Chondrocyte (in vitro differentiated cells): ENCODE measurements around the gene CTH. TPM values are rescaled to one million over a fixed set of nuclear protein-coding genes. Genes with fewer than 3 reads are reported as not detected.
"Not testable (repeated sequence)": the region's sequence is repeated elsewhere in the genome, so short reads cannot be mapped to it uniquely, and the experiment has no call there.

Experiments used
- DNase-seq: peaks from one replicate; pipeline ENCODE4 v3.0.0; 2021; ENCODE audit warnings: mixed read lengths, low spot score
- H3K27ac Mint-ChIP-seq: one replicate; pipeline ENCODE4 v1.8.0; 2021; ENCODE audit warnings: mild to moderate bottlenecking, moderate library complexity, mixed read lengths; ENCODE audit not compliant: unreplicated experiment
- H3K27me3 Mint-ChIP-seq: 2 replicates; pipeline ENCODE4 v1.8.0; 2021; ENCODE audit warnings: low read depth, mixed read lengths
- H3K36me3 Mint-ChIP-seq: 2 replicates; pipeline ENCODE4 v1.8.0; 2021; ENCODE audit warnings: low read depth, mixed read lengths
- H3K4me1 Mint-ChIP-seq: 2 replicates; pipeline ENCODE4 v1.8.0; 2021; ENCODE audit warnings: low read depth, mild to moderate bottlenecking, mixed read lengths
- H3K4me3 Mint-ChIP-seq: one replicate; pipeline ENCODE4 v1.8.0; 2021; ENCODE audit warnings: mild to moderate bottlenecking, moderate library complexity, mixed read lengths; ENCODE audit not compliant: unreplicated experiment
- H3K9me3 Mint-ChIP-seq: 2 replicates; pipeline ENCODE4 v1.8.0; 2021; ENCODE audit warnings: low read depth, mixed read lengths
- long read RNA-seq: library from polyadenylated mRNA; stranded (forward); transcript quantifications from one replicate; pipeline ENCODE4 v2.0.0, GENCODE V29; 2021
- total RNA-seq: library from RNA; stranded (reverse); gene quantifications from 3 replicates; pipeline ENCODE4 v1.2.1, GENCODE V29; 2021
- TF ChIP-seq, protein P1 (sequence below): fragments of 200-600 bp; sonication (generic); IDR thresholded peaks from 2 replicates; pipeline ENCODE4 v1.5.0; 2021; ENCODE audit warnings: antibody characterized with exemption, mild to moderate bottlenecking, moderate library complexity

The CTH gene
- total RNA-seq: 3.8 to 17.4 TPM (median 14.9 TPM) in 3 replicates
- long read RNA-seq, transcript CTH-202 (12 exons, 1,805 nt): major isoform, 26 of 33 reads
- long read RNA-seq, partial matches to known transcripts: 0 of 33 reads
- long read RNA-seq, other reads (novel, unspliced or antisense): 6 of 33 reads

DNA sequence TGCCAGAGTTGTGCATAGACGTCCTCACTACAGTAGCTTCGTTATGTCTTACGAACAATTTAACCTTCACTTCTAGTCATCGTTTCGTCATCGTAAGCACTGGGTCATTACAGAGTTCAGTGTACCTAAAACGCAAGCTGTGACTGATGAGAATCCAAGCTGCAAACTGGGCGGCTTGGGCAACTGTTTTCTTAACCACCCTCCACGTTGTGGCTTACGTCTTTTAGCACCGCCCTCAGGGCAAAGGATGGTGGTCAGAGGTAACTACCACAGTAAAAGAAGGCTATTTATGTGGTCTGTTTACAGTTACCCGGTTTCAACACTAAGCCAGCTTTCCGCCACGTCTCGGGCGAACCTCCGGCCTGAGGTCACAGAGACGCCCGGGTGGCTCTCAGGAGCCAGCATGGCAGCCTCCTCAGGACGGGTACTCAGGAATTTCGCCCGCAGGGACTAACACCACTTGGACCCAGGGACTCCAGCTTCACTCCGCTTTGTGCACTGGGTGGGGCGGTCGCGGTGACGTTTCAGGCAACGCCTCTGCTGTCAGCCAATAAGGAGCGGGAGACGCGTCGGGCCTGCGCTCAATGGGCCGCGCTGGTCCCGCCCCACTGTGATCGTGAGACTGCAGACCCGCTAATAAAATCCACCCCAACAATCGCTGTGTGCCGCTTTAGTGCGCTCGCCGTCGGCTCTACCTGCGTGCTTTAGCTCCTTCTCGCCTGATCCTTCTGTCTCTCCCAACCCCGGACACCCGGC, at the start of gene CTH:
TSS of gene CTH (plus strand) at position 665 of the 756 bp plus-strand sequence. CDS start 148 bp downstream, outside the sequence.
- Mint-ChIP-seq H3K36me3 (no peaks in the 10 kb centered on the region), H3K27me3 (no peaks in the 10 kb centered on the region), H3K27ac (peak within 1 kb of the TSS; percentile 98), H3K9me3 (no peaks in the 10 kb centered on the region), H3K4me3 (peak within 1 kb of the TSS; percentile 93), H3K4me1 (peaks cover 22% of the 10 kb centered on the region)
- DNase-seq: peak; percentile 99
- TF ChIP-seq, protein P1, sequence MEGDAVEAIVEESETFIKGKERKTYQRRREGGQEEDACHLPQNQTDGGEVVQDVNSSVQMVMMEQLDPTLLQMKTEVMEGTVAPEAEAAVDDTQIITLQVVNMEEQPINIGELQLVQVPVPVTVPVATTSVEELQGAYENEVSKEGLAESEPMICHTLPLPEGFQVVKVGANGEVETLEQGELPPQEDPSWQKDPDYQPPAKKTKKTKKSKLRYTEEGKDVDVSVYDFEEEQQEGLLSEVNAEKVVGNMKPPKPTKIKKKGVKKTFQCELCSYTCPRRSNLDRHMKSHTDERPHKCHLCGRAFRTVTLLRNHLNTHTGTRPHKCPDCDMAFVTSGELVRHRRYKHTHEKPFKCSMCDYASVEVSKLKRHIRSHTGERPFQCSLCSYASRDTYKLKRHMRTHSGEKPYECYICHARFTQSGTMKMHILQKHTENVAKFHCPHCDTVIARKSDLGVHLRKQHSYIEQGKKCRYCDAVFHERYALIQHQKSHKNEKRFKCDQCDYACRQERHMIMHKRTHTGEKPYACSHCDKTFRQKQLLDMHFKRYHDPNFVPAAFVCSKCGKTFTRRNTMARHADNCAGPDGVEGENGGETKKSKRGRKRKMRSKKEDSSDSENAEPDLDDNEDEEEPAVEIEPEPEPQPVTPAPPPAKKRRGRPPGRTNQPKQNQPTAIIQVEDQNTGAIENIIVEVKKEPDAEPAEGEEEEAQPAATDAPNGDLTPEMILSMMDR: no peak

DNA sequence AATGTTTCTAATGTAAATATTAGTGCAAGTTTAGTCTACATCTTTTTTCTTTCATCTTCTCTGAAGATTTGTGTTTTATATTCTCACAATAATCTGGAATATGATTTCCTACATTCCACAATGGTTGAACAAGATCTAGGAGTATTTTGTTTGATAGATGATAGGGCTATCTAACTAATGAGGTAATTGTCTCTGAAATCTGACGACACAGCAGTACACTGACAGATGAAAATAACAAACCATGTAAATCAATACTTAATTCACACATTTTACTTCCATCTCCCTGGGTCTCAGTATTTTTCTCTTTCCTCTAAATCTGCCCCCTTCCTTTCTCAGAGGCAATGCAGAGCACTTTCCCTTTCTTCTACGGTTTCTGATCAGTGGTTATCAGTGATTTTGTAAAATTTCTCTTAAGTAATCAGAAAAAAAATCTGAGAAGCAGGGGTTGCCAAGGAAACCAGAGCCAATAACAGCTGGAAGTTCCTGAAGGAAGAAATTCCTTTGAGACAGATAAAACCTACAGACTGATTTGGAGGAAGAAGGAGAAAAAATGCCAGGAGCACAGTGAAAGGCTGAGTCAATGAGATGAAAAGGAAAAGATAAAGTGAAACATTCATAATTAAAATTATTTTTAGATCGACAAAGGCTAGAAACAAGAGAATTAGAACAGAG, 49.2 kb upstream of the CTH start:
- Mint-ChIP-seq H3K4me1 (peaks cover 11% of the 10 kb centered on the region), H3K27me3 (no peaks in the 10 kb centered on the region), H3K27ac (peak overlapping the region; percentile 67), H3K36me3 (peaks cover under 1% of the 10 kb centered on the region), H3K9me3 (no peaks in the 10 kb centered on the region), H3K4me3 (no peak overlapping the region)
- no peak for DNase-seq
- TF ChIP-seq, protein P1: no peak

DNA sequence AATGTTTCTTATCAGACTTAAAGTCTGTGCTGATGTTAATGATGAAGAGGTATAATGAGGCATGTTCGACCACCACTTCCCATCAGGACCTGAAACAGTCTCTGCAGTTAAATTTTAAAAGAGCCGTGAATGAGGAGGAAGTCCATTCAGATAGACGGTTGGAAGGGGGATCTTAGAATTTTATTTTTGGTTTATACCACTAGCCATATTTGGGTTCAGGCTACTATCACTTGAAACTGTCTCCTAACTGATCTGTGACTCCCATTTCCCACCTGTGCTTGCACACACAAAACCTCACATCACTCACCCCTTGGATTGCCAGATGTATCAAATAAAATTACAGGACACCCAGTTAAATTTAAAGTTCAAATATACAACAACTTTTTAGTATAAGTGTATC, 46.6 kb upstream of the CTH start:
- TF ChIP-seq, protein P1: no peak
- H3K27me3 Mint-ChIP-seq: no peaks in the 10 kb centered on the region
- H3K4me1 Mint-ChIP-seq: peaks cover 11% of the 10 kb centered on the region
- no peak overlapping the region for H3K27ac Mint-ChIP-seq
- H3K36me3 Mint-ChIP-seq: peaks cover 6% of the 10 kb centered on the region
- no peak for DNase-seq
- no peak overlapping the region for H3K4me3 Mint-ChIP-seq
- no peaks in the 10 kb centered on the region for H3K9me3 Mint-ChIP-seq

DNA sequence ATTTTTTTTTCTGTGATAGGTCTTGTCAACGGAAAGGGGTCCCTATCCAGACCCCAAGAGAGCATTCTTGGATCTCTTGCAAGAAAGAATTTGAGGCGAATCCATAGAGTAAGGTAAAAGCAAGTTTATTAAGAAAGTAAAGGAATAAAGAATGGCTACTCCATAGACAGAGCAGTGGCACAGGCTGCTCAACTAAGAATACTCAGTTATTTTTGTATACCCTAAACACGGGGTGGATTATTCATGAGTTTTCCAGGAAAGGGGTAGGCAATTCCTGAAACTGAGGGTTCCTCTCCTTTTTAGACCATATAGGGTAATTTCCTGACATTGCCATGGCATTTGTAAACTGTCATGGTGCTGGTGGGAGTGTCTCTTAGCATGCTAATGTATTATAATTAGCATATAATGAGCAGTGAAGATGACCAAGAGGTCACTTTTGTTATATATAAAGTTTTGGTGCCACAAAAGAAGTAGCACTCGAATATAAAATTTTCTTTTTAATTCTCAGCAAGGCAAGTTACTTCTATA, 44.6 kb upstream of the CTH start:
- H3K4me3 Mint-ChIP-seq: not testable (repeated sequence)

DNA sequence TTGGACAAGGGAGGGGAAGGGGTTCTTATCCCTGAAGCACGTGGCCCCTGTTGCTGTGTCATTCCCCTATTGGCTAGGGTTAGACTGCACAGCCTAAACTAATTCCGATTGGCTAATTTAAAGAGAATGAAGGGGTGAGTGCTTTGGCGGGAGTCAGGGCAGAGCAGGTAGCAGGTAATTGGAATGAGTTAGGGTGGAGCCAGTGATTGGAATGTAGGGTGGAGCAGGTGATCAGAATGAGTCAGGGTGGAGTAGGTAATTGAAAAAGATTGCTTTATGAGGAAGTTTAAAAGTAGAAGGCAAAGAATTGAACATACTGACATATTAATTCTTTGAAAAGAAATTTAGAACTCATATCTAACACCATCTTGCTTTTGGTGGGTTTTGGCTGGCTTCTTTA, 44.1 kb upstream of the CTH start:
- H3K27ac Mint-ChIP-seq, H3K4me1 Mint-ChIP-seq, H3K9me3 Mint-ChIP-seq, H3K36me3 Mint-ChIP-seq, DNase-seq, H3K27me3 Mint-ChIP-seq, H3K4me3 Mint-ChIP-seq: not testable (repeated sequence)

More for the DNA sequence above, 44.6 kb upstream of the CTH start:
- H3K4me1 Mint-ChIP-seq, H3K27ac Mint-ChIP-seq, H3K9me3 Mint-ChIP-seq, DNase-seq, H3K36me3 Mint-ChIP-seq, H3K27me3 Mint-ChIP-seq: not testable (repeated sequence)

DNA sequence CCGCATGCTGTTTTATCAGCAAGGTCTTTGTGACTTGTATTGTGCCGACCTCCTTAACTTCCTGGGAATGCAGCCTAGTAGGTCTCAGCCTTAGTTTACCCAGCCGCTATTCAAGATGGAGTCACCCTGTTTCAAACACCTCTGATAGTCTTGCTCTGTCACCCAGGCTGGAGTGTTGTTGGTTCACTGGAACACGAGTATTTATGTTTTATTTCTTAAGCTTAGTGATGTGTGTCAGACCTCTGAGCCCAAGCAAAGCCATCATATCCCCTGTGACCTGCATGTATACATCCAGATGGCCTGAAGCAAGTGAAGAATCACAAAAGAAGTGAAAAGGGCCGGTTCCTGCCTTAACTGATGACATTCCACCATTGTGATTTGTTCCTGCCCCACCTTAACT, 43.7 kb upstream of the CTH start:
- not testable (repeated sequence) for H3K36me3 Mint-ChIP-seq, H3K9me3 Mint-ChIP-seq, DNase-seq, H3K4me3 Mint-ChIP-seq, H3K27me3 Mint-ChIP-seq, H3K4me1 Mint-ChIP-seq, H3K27ac Mint-ChIP-seq

DNA sequence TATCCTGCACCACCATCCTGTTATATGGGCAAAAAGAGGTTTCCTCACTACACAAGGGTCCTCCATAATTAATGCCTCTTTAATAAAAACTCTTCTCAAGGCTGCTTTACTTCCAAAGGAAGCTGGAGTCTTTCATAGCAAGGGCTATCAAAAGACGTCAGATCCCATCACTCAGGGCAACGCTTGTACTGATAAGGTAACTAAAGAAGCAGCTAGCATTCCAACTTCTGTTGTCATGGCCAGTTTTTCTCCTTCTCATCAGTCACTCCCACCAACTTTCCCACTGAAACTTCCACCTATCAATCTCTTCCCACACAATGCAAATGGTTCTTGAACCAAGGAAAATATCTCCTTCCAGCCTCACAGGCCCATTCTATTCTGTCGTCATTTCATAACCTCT, 39.5 kb upstream of the CTH start:
- not testable (repeated sequence) for DNase-seq, H3K4me1 Mint-ChIP-seq

More for the DNA sequence above, 39.5 kb upstream of the CTH start:
- not testable (repeated sequence) for H3K9me3 Mint-ChIP-seq, H3K36me3 Mint-ChIP-seq, H3K27ac Mint-ChIP-seq, H3K27me3 Mint-ChIP-seq, H3K4me3 Mint-ChIP-seq
